NCI-H187 (cell line): ENCODE results near the gene PODXL.
"Not testable (repeated sequence)": the region's sequence is repeated elsewhere in the genome, so short reads cannot be mapped to it uniquely, and the experiment has no call there.

ENCODE experiments used
- DNase-seq, 2 experiments: peaks; one replicate each; lab custom pipeline; 2025; lab: John Stamatoyannopoulos, UW

PODXL gene

DNA sequence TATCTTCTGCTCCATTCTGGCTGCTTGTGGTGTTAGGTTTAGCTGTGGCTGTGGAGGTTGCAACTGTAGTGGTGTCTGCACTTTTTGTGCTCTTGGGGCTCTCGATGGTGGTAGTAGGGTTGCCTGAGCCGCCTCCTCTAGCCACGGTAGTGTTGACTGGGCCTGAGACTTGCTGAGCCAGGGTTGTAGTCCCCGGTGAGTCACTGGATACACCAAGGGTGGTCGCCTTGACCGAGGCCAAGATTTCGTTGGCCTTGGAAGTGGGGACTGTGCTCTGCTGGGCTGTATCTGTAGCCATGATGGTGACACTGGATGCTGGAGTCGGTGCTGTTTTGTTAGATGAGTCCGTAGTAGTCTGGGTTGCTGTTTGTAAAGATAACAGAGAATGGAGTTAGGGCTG is 45.4 kb downstream of the PODXL start:
- no peak for DNase-seq

DNA sequence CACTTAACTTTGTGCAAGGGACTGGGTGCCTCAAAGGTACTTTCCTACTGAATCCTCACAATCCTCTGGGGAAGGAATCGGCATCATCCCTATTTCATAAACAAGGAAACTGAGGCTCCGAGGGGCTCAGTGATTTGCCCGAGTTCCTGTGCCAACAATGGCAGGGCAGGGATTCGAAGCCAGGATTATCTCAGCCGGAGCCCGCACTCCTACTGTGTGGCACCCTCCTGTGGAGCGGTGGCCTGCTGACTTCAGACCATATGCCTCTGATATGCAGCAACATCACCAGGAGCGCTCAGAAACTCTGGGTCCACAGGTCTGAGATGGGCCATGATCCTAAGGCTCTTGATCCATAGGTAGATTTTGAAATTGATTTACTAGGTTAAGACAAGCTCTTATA is 46.6 kb downstream of the PODXL start:
- no peak for DNase-seq

DNA sequence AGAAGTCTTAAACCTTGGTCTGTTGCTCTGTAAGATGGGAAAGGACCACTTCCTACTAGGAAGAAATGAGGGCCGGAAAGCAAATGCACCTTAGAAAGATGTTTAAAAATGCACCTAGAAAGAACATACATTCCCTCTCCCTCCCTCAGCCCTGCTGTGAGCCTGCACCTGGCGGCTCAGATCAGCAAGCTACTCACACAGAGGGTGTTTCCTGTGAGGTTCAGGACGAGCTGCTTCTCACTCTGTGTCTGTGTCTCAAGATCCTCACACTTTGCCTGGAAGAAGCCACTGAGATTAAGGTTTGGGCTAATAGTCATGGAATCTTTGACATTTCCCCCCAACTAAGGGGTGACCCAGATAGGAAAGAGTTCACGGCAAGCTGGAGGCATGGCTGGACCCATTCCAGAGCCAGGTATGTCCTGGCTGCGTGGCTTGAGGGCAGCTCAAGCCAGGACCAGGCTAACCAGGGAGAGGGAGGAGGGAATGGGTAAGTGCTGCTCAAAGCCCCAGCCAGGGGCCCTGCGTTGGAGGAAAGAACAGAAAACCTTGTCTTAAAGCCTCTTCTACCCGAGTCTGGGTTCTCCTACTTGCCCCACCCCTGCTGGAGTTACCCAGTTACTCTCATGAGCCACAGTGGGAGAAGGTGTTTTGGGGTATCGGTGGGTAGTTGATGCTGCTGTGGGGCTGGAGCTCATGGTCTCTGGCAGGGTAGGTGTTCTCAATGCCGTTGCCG is 47.5 kb downstream of the PODXL start:
- DNase-seq = no peak

DNA sequence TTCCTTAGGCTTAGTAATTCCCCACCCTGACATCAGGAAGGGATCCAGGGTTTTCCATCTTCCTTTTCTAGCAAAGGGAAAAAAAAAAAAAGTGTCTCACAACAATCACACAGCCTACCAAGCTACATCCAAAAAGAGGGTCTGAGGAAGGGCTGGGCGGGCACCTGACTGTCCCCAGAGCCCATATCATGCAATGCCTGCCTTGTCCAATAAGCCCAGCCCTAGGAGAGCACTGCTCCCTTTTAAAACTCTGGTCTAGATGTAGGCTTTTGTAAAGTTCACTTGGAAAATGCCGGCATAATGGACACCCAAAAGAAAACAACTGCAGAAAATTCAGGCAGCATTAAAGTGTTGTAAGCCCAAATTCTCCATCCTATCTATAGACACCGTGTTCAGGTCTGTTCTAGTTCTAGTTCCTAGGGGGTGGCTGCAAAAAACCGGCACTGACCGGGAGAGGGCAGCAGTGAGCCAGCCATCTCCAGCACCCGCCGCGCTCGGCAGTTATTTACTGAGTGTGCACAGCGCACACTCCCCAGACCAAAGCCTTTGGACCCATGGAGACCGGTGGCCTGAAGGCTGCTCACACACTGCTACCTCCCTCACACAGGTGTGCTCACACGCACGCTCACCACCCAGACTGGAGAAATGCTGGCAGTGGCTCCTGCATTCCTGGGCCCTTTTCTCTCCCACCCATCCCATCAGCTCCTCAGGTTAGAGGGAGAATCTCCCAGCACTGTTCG is 48.7 kb downstream of the PODXL start:
- peak; percentile 67 to 76 for DNase-seq

DNA sequence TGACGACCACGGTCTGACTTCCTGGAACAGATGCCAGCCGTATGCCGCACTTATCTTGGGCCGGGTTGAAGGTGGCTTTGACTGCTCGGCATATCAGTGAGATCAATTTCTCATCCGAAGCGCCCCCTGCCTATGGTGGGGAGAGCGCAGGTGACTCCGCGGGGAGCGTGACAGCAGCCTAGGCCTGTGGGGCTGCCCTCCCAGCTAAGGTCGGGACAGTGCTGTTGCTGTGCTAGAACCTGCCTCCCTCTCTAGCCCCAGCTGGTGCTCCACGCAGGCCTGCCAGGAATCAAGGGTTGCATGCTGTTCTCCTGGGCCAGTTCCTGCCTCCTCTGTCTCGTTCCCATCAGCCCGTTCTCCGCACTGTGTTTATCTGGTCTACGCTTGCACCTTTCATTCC is 49.8 kb downstream of the PODXL start:
- DNase-seq = no peak

DNA sequence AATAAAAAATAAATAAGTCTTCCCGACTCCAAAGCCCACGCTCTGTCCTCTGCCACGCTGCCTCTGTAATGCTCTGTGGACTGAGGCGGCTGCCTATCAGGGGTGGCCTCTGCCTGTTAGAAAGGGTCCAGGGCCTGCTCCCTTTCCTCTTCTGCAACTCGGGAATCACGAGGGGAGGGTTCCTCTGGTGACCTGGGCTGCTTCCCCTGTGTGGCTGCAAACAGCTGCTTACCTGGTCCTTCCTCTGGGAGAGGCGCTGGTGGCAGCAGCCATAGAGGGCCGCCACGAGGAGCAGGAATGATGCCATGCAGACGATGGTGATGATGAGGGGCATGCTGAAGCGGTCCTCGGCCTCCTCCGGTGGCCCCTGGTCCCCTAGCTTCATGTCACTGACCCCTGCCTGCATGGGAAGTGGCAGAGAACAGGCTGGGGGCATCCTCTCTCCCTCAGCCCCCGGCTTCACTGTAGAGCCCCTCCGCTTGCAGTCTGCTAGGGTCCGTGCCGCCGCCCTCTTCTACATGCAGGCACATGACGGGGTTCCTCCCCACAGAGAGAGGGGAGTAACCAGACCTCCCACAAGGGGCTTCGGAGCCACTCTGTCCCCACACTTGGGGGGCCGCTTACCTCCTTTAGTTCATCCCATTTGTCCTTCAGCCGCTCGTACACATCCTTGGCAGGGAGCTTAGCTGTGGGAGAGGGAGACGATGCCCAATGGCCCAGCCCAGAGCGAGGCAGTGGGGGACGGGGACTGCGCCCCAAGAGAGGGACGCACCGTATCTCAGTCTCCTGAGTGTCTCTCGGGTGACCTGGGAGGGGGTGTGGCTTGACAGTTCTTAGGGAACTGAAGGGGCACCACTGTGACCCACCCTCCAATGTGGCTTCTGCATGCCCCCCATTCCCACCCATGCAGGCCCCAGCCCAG is 50.5 kb downstream of the PODXL start:
- no peak for DNase-seq

DNA sequence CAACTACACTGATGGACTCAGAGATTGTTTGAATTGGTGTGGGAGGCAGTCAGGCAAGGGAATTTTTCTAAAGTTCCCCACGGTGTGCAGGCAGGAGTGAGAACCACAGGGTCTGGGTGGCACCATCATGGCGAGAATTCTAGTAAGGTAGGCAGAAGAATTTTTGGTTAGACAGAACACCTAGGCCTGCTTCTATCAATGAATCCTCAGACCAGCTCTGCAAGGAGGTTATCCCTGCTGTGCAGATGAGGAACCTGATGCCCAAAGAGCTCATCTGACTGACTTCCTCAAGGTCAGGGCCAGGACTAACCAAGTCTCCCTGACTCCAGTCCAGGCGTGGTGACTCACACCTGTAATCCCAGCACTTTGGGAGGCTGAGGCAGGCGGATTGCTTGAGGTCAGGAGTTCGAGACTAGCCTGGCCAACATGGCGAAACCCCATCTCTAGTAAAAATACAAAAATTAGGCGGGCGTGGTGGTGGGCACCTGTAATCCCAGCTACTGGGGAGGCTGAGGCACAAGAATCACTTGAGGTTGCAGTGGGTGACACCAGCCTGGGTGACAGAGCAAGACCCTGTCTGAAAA is 51.3 kb downstream of the PODXL start:
- DNase-seq = not testable (repeated sequence)

DNA sequence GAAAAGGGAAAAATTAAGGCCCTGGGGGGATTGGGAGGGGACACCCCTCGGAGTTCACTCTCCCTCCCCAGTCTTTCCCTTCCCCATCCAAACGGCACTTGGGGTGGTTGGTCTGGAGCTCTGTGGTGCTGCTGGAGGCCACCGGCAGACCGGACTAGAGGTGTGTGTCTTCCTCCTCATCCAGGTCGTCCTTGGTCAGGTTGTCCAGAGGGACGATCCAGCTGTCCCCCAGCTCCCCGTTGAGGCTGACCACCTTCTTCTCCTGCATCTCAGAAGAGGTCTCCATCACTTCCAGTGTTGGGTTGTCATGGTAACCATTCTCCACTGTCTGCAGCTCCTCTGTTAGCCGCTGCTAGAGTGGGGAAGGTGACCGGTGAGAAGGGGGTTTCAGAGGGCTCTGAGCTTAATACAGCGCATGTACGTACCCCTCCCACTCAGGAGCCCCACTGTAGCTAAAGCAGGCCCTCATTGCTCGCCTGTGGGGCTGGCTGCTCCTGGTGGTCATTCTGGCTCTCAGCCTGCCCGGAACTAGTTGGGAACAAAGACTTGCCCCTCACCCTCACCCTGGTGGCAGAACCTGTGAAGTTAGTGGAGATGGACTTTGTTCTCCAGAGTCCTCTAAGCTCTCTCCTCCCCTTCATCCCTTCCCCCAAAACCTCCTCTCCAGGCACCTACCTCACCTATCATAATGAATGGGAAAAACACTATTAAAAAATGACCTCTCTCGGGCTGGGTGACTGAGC is 52.1 kb downstream of the PODXL start:
- no peak for DNase-seq

DNA sequence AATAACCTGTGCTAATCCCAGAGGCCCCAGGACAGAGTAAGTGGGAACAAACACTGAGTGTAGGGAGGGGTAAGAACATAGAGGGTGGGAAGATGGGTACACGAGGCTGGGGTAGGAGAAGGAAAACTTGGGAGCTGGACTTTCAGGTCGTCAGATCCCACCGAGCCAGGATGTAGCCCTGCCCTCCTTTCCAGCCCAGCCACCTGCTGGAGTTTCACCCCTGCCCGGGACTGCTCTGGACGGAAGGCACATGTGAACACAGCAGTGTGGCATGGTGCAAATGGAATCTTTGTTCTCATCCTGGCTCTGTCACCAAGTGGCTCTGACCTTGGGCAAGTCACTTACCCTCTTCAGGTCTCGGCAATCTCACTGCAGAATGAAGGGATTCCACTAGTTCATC is 52.8 kb downstream of the PODXL start:
- DNase-seq = no peak

DNA sequence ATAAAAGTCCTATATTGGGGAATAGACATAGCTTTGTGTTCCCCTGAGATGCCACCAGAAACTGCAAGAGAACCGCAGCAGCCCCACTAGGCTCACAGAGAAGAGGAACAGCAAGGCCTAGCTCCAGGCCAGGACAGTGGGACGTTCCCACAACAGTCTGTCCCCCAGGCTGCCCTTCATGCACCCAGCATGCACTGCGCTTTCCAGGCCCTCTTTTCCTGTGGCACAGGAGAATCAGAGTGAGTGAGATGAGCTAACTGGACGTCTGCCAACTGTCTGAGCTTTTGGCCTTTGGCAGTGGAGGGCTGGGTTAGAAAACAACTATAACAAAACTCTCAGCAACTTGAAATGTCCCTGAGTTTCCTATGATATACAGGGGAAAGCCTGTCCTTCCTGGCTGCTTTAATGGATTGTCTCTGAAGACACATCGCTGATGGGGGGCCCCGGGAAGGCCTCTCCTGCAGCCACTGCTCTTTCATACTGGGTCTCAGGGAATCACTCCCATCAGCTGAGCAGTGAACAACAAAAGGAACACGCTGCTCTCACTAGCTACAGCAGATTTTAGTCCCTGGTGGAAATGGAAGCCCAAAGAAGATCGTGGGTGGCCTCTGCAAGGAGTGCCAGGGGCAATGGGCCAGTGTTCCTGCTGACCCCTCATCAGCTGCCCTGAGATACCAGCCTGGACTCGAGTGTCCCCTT is 53.5 kb downstream of the PODXL start:
- no peak for DNase-seq

DNA sequence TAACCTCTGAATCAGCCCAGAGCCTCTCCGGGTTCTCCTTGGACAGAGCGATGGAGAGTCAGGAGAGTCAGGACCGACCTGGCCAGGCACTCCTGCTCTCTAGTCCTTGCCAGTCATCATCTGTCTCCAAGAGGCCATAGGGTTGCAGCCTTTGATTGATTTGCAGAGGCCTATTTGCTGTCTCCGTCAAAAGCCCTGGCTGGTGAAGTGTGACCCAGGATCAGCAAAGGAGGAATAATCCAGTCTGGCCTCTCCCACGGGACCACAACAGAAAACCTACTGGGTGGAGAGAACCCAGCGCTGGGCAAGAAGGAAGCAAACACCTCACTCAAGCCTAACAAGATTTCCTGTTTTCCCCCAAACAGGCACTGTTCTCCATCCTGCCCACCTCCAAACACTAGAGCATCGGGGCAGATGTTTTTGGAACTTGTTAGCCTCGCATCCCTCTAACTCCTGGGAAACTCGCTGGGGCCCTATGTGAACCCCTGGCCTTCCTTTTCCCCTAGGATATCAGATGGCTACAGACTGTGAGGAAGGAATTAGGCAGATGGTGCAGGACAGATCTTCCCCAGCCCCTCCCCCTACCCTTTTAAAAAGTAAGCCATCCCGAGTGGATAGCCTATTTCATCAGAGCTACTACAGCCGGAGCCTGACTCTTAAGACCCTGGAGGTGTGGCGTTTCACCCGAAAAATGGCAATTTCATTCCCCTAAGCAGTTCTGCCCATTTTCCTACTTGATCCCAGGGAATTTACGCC is 54.3 kb downstream of the PODXL start:
- DNase-seq = no peak

DNA sequence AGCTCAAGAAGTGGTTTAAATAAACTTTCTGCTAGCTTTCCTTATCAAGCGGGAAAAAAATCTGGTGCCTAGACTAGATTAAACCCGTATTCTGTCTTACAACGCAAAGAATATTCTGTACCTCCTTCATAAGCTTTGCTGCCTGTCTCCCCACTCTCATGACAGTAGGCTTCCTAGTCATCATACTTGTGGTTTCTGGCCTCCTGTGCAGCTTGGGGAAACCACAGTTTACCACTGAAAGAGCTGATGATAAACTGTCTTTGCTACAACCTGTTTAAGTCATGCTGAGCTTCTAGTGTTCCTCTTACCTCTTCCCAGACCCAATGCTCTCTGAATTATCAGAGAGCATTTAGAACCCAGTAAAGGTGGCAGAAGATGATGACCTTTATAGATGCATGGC is 55.0 kb downstream of the PODXL start:
- DNase-seq = no peak

DNA sequence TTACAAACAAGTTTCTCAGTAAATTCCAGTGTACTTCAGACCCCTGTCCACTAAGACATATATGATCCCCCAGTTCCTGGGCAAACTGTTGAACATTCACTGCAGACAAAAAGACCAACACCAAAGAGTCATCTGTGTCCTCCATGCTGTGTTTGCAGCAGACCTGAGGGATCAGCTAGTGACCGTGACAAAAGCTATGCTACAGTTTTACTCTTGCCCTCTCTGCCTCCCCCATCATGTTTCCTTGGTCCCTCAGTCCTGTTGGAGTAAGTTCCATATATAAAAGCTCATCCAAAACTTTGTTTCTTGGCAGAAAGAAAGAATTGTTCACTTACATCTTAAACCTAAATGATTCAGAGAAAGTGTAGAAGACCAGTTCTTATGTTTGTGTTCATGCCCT is 56.1 kb downstream of the PODXL start:
- DNase-seq = no peak

DNA sequence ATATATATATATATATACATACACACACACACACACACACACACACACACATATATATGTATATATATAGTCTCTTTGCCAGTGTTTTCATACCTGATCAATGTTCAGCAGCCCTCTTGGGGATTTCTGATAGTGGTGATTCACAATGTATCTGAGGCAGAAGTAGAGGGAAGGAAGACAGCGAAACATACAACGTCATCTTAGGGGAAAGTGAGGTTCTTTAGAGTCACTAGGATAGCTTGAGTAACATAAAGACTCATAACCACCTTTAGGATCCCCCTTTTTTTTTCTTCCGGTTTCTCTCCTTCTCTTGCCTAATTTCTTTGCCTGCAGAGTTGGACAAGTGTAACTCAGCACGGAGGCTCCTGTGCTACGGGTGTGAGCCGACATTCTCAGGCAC is 56.6 kb downstream of the PODXL start:
- no peak for DNase-seq

DNA sequence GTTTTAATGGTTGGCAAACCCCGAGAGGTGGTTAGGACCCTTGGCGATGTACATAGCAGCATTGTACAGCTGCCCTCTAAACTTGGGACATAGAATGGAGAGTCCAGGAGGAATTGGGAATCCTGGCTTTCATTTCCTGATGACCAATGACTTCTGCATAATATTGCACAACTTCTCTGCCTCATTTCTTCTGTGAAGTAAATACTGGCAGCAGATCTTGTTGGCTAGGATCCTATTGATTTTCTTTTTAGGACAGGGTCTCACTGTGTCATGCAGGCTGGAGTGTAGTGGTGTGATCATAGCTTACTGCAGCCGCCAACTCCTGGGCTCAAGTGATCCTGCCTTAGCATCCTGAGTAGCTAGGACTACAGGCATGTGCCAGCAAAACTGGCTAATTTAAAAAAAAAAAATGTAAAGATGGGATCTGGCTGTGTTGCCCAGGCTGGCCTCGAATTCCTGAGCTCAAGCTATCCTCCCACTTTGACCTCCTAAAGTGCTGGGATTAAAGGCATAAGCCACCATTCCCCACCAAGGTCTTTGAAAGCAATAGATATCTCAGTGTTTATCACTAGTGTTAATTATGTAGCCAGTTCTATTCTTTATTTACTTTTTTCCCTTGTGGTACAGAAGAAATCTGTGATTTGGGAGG is 58.1 kb downstream of the PODXL start:
- DNase-seq = no peak

DNA sequence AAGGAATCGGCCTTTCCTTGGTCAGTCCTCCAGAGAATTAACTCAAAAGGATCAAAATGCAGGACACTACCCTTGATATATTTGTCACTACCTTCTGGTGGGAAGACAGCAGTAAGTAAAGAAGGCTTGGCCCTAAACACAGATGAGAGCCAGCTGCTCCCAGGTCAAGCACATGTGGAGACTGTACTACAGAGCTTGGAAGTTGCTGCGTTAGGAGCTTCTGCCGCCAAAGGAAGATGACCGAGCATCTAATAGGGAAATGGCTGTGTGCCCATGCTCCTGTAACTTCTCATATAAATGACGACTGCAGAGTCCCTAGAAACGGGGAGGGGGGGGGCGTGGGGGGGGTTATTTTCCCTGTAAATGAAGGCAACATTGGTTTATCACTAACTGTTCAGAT is 59.0 kb downstream of the PODXL start:
- DNase-seq = no peak

DNA sequence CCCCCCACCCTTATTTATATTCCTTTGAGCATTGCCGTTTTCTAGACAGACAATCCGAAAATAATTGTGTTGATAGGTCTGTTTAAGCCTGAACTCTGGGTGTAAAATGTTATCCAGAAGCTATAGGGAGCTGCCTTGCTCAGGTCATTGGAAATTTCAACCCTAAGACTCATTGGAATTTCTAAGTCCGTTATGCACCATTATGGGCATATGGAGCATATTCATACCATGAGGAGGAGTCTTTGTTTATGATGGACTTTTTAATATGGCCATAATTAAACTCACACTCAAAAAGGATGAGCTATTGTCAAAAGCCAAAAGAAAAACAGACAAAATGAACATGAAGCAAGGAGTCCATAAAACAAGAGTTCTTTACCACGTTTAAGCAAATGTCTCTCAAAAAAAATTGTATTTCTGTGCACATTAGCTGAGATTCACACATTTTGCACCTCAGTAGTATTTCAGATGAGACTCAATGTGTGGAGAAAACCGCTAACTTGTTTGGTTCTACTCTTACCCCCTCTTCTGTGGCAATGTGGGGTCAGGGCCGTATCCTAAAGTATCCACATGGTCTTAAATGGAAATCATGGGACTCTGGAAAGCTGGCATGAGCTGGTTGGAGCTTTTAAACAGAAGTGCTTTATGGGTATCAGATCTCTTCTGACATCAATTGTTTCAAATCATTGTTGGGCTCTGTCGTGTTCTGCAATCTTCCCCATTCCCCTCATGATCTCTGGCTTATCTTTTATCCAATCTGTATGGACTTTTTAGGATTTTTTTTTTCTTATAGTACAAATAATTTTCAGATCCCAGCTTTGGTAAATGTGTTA is 60.5 kb downstream of the PODXL start:
- no peak for DNase-seq

DNA sequence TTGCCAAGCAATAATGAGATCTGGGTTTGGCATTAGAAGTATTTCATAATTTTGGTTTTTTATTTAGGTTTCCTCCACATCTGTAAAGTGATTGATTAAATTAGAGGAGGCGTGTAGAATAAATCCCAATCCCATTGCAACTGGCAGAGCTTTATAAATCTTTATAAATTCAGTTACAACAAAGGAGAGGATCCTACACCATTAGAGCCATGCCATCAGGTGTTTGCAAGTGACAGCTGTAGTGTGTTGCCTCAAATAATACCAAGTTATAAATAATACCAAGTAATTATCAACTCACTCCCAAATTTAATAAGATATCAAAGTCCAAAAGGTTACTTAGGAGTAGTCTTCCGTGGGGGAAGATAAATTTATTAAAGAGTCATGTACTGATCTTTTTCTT is 62.2 kb downstream of the PODXL start:
- no peak for DNase-seq

DNA sequence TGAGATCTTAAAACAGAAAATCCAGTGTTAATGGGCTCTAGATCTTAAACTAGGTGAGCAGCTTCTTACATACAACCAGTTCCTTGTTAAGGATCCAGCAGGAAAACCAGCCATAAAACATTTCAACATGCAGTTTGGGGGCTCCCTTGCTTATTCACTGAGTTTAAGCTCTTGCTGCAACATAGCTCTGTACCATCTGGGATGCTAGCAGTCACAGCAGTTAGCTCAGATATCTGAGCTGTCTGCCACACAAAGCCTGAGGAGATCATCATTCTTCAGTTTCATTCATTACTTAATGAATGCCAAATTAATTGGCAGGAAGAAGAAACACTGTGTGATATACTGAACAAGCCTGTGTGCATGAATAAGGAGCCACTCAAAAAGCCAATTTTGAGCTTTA is 62.8 kb downstream of the PODXL start:
- no peak for DNase-seq
